Large intestine (tissue), 12 donors: ENCODE results near the gene KDM2B. TPM values are rescaled to one million over a fixed set of nuclear protein-coding genes. Genes with fewer than 3 reads are reported as not detected.

Experiments used
- DNase-seq, 2 donors: peaks; one replicate each; pipeline versions ENCODE4 v3.0.0 to v3.0.0-alpha.2; 2013
- H3K27ac ChIP-seq: one replicate; pipeline ENCODE4 v1.5.1; 2013; ENCODE audit warnings: low read length
- H3K27me3 ChIP-seq: 2 replicates; pipeline ENCODE4 v1.6.1; 2013; ENCODE audit warnings: low read length; ENCODE audit not compliant: control insufficient read depth, insufficient read depth
- H3K36me3 ChIP-seq: 2 replicates; pipeline ENCODE4 v1.6.1; 2013; ENCODE audit warnings: low read length; ENCODE audit not compliant: control insufficient read depth, insufficient read depth
- H3K4me1 ChIP-seq: one replicate; pipeline ENCODE4 v1.6.1; 2013; ENCODE audit warnings: low read length; ENCODE audit not compliant: control insufficient read depth, insufficient read depth
- H3K4me3 ChIP-seq: one replicate; pipeline ENCODE4 v1.5.1; 2013; ENCODE audit warnings: low read length
- H3K9me3 ChIP-seq: one replicate; pipeline ENCODE4 v1.6.1; 2013; ENCODE audit warnings: mild to moderate bottlenecking, low read depth, low read length, moderate library complexity; ENCODE audit not compliant: control insufficient read depth
- WGBS: methylation state at CpG from one replicate; pipeline ENCODE4 v1.1.5; 2013; ENCODE audit warnings: low lambda C conversion rate; ENCODE audit not compliant: insufficient coverage; 5-methylcytosine and 5-hydroxymethylcytosine counted together
- long read RNA-seq, 11 donors: transcript quantifications; one replicate each; lab custom pipeline, GENCODE V29; 2026
- polyA plus RNA-seq: library from polyadenylated mRNA; unstranded; fragments of 120-200 nt; gene quantifications from one replicate; pipeline ENCODE4 v1.2.1, GENCODE V29; 2013

Gene KDM2B
- polyA plus RNA-seq = 22.3 TPM
- long read RNA-seq, donor 1, partial matches to known transcripts = 0 of 1 reads
- long read RNA-seq, donor 1, other reads (novel, unspliced or antisense) = 0 of 1 reads
- long read RNA-seq, donor 2 = 0 reads
- long read RNA-seq, donor 3 = 0 reads
- long read RNA-seq, donor 4 = 0 reads
- long read RNA-seq, donor 5 = 0 reads
- long read RNA-seq, donor 6 = 0 reads
- long read RNA-seq, donor 7 = 0 reads
- long read RNA-seq, donor 8, partial matches to known transcripts = 0 of 1 reads
- long read RNA-seq, donor 8, other reads (novel, unspliced or antisense) = 0 of 1 reads
- long read RNA-seq, donor 9, partial matches to known transcripts = 0 of 2 reads
- long read RNA-seq, donor 9, other reads (novel, unspliced or antisense) = 0 of 2 reads
- long read RNA-seq, donor 10, partial matches to known transcripts = 40 of 41 reads
- long read RNA-seq, donor 10, other reads (novel, unspliced or antisense) = 0 of 41 reads
- long read RNA-seq, donor 11 = 0 reads

GRCh38 chr12:121580959-121581685 is at the start of gene KDM2B:
KDM2B (minus strand) TSS chr12:121581023; CDS start chr12:121580911, 112 bp downstream.
- peak in 1 of 2 donors; percentile 50 for DNase-seq
- peaks cover 17% of the 10 kb centered on the region for H3K4me1 ChIP-seq
- H3K27ac ChIP-seq = peak within 1 kb of the TSS; percentile 9
- WGBS = 100% methylated on average over 1 of the region's 23 CpGs
- H3K9me3 ChIP-seq = no peaks in the 10 kb centered on the region
- no peaks in the 10 kb centered on the region for H3K36me3 ChIP-seq
- peak within 1 kb of the TSS; percentile 68 for H3K4me3 ChIP-seq
- no peaks in the 10 kb centered on the region for H3K27me3 ChIP-seq

GRCh38 chr12:121628536-121628935 is 47.7 kb upstream of the KDM2B start:
- Histone ChIP-seq H3K27ac (peak overlapping the region; percentile 99), H3K4me3 (peak overlapping the region; percentile 87), H3K27me3 (no peaks in the 10 kb centered on the region), H3K9me3 (no peaks in the 10 kb centered on the region), H3K36me3 (peaks cover 7% of the 10 kb centered on the region), H3K4me1 (peaks cover 52% of the 10 kb centered on the region)
- WGBS = no CpG with 5 or more reads among the region's 5 CpGs
- DNase-seq = no peak

- H3K4me3 ChIP-seq = peak overlapping the region; percentile 87
- peak; percentile 65 to 90 for DNase-seq
These were observed 47.2 kb upstream of the KDM2B start for GRCh38 chr12:121628037-121628436.

GRCh38 chr12:121626853-121627640 is 46.2 kb upstream of the KDM2B start:
- Histone ChIP-seq H3K36me3 (peaks cover 7% of the 10 kb centered on the region), H3K4me1 (peaks cover 43% of the 10 kb centered on the region), H3K9me3 (no peaks in the 10 kb centered on the region), H3K4me3 (peak overlapping the region; percentile 87), H3K27me3 (no peaks in the 10 kb centered on the region), H3K27ac (peak overlapping the region; percentile 99)
- DNase-seq = peak; percentile 52 to 80
- 0% methylated on average over 1 of the region's 53 CpGs for WGBS

More at GRCh38 chr12:121628037-121628436, 47.2 kb upstream of the KDM2B start:
- Histone ChIP-seq H3K36me3 (peaks cover 7% of the 10 kb centered on the region), H3K4me1 (peaks cover 48% of the 10 kb centered on the region), H3K27ac (peak overlapping the region; percentile 99), H3K27me3 (no peaks in the 10 kb centered on the region), H3K9me3 (no peaks in the 10 kb centered on the region)
- no CpG with 5 or more reads among the region's 8 CpGs for WGBS

- H3K4me3 ChIP-seq = peak within 1 kb of the TSS; percentile 87
- H3K27ac ChIP-seq = peak within 1 kb of the TSS; percentile 99
- no peaks in the 10 kb centered on the region for H3K9me3 ChIP-seq
- H3K36me3 ChIP-seq = peaks cover 7% of the 10 kb centered on the region
- peaks cover 43% of the 10 kb centered on the region for H3K4me1 ChIP-seq
- H3K27me3 ChIP-seq = no peaks in the 10 kb centered on the region
- peak; percentile 98 to 99 for DNase-seq
- WGBS = no CpG with 5 or more reads among the region's 92 CpGs
These were observed 45.4 kb upstream of the KDM2B start, which contains the start of gene ORAI1 for GRCh38 chr12:121626087-121626852. ORAI1 (plus strand) TSS chr12:121626530.

GRCh38 chr12:121620333-121620891 is 39.6 kb upstream of the KDM2B start:
- DNase-seq = no peak

GRCh38 chr12:121618659-121619233 is 37.9 kb upstream of the KDM2B start:
- Histone ChIP-seq H3K9me3 (no peaks in the 10 kb centered on the region), H3K27me3 (no peaks in the 10 kb centered on the region), H3K4me1 (no peaks in the 10 kb centered on the region), H3K27ac (no peak overlapping the region), H3K36me3 (no peaks in the 10 kb centered on the region), H3K4me3 (no peak overlapping the region)
- DNase-seq = no peak
- no CpG with 5 or more reads among the region's 5 CpGs for WGBS

More at GRCh38 chr12:121620333-121620891, 39.6 kb upstream of the KDM2B start:
- no peaks in the 10 kb centered on the region for H3K36me3 ChIP-seq
- peaks cover 7% of the 10 kb centered on the region for H3K4me1 ChIP-seq
- no peaks in the 10 kb centered on the region for H3K27me3 ChIP-seq
- H3K9me3 ChIP-seq = no peaks in the 10 kb centered on the region
- no peak overlapping the region for H3K4me3 ChIP-seq
- H3K27ac ChIP-seq = no peak overlapping the region
- WGBS = no CpG with 5 or more reads among the region's 8 CpGs

GRCh38 chr12:121614872-121615467 is 34.1 kb upstream of the KDM2B start:
- Histone ChIP-seq H3K9me3 (no peaks in the 10 kb centered on the region), H3K27me3 (no peaks in the 10 kb centered on the region), H3K4me3 (no peak overlapping the region), H3K27ac (no peak overlapping the region), H3K36me3 (no peaks in the 10 kb centered on the region), H3K4me1 (peaks cover 4% of the 10 kb centered on the region)
- 90% methylated on average over 2 of the region's 9 CpGs for WGBS
- no peak for DNase-seq

- no CpG with 5 or more reads among the region's 7 CpGs for WGBS
- H3K9me3 ChIP-seq = no peaks in the 10 kb centered on the region
- no peaks in the 10 kb centered on the region for H3K27me3 ChIP-seq
- DNase-seq = no peak
- H3K4me3 ChIP-seq = no peak overlapping the region
- peaks cover 5% of the 10 kb centered on the region for H3K4me1 ChIP-seq
- H3K36me3 ChIP-seq = no peaks in the 10 kb centered on the region
- H3K27ac ChIP-seq = no peak overlapping the region
These were observed 32.6 kb upstream of the KDM2B start for GRCh38 chr12:121613462-121613861.
